Heart left ventricle (tissue), 13 donors: ENCODE measurements around the gene TRIM6.

ENCODE experiments used
- POLR2A ChIP-seq, 2 donors: fragments of 450-650 bp; IDR thresholded peaks; one replicate each; pipeline ENCODE4 v1.6.1; 2017; ENCODE audit warnings: antibody characterized with exemption in 2 of 2, mild to moderate bottlenecking in 2 of 2, moderate library complexity in 2 of 2
- TF ChIP-seq, protein P1 (sequence below), 12 donors: fragments of 200-600 bp; sonication (generic) in 4 of 12; IDR thresholded peaks; one replicate each; pipeline versions ENCODE4 v1.5.0 to v1.8.0; 2018 to 2022; ENCODE audit warnings: antibody characterized with exemption in 12 of 12, mild to moderate bottlenecking in 5 of 12
- donor health status: ischemic (EF 13 %, LVEDD 7.1; RV severe dilation, severe dysfunction).
- donor health status: DM: no; HTN: yes; CAD: no.
- donor health status: DM: no; HTN: no; CAD: no.
- donor health status: ischemic (EF 25% LVEDD 6.9; RV normal size, moderate dysfunction).
- donor health status: ischemic (EF 25% LVEDD 5.7; RV mildly dilated, moderate dysfunction).
- donor health status: ischemic (EF 35%, LVEDD 5.7; RV mildly dilated, moderate dysfunction).
- donor health status: nonischemic (EF 11% LVEDD 7.7; RV severe dilation, severe dysfunction).
- donor health status: DM: yes; HTN: yes; CAD: no.
- donor health status: PGD.
- donor health status: ischemic (EF 29% LVEDD 5.4; RV normal size, mild dysfunction).
- donor health status: nonischemic (EF 23%, LVEDD 6.1; RV moderate dilation, normal function).

DNA sequence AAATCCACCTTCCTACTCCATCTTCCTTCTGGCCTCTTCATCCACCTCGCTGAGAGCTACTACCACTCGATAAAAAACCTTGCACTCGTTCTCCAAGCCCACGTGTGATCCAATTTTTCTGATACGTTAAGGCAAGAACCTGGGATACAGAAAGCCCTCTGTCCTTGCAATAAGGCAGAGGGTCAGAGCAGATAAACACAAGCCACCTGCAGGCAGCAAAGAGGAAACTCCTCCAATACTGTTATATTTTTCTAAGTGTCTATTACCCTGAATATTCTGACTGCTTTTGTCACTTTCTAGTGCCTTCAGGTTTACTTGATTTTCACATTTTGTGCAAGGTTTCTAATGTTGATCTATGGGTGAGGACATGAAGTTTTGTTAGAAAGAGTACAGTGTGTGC is 61.9 kb downstream of the TRIM6 start:
- TF ChIP-seq, protein P1, sequence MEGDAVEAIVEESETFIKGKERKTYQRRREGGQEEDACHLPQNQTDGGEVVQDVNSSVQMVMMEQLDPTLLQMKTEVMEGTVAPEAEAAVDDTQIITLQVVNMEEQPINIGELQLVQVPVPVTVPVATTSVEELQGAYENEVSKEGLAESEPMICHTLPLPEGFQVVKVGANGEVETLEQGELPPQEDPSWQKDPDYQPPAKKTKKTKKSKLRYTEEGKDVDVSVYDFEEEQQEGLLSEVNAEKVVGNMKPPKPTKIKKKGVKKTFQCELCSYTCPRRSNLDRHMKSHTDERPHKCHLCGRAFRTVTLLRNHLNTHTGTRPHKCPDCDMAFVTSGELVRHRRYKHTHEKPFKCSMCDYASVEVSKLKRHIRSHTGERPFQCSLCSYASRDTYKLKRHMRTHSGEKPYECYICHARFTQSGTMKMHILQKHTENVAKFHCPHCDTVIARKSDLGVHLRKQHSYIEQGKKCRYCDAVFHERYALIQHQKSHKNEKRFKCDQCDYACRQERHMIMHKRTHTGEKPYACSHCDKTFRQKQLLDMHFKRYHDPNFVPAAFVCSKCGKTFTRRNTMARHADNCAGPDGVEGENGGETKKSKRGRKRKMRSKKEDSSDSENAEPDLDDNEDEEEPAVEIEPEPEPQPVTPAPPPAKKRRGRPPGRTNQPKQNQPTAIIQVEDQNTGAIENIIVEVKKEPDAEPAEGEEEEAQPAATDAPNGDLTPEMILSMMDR (IDR thresholded peaks at IDR 0.05): no peak
- no peak for TF ChIP-seq POLR2A (IDR thresholded peaks at IDR 0.05)
